Suprapubic skin (tissue), 4 donors: Measurements from ENCODE around the gene SERPINI1. TPM values are rescaled to one million over a fixed set of nuclear protein-coding genes. Genes with fewer than 3 reads are reported as not detected.

Source experiments
- DNase-seq, 2 donors: peaks; one replicate each; pipeline ENCODE4 v3.0.0-alpha.2; 2019; ENCODE audit warnings: low spot score in 2 of 2
- H3K27ac ChIP-seq: fragments of 200-600 bp; sonication (generic); one replicate; pipeline ENCODE4 v1.5.1; 2019
- H3K27me3 ChIP-seq: fragments of 200-600 bp; sonication (generic); one replicate; pipeline ENCODE4 v1.5.1; 2019
- H3K36me3 ChIP-seq: fragments of 200-600 bp; sonication (generic); one replicate; pipeline ENCODE4 v1.5.1; 2019
- H3K4me1 ChIP-seq: fragments of 200-600 bp; sonication (generic); one replicate; pipeline ENCODE4 v1.5.1; 2019
- H3K4me3 ChIP-seq: fragments of 200-600 bp; sonication (generic); one replicate; pipeline ENCODE4 v1.5.1; 2019; ENCODE audit warnings: mild to moderate bottlenecking
- H3K9me3 ChIP-seq: fragments of 200-600 bp; sonication (generic); one replicate; pipeline ENCODE4 v1.5.1; 2019
- CTCF ChIP-seq, 2 donors: fragments of 200-600 bp in 1 of 2; fragments of 450-650 bp in 1 of 2; sonication (generic) in 1 of 2; IDR thresholded peaks; one replicate each; pipeline ENCODE4 v1.5.1; 2016 to 2019; ENCODE audit warnings: antibody characterized with exemption in 2 of 2, mild to moderate bottlenecking in 1 of 2, moderate library complexity in 1 of 2
- EP300 ChIP-seq: sonication (generic); formaldehyde crosslinking; IDR thresholded peaks from one replicate; pipeline ENCODE4 v1.6.1; 2017; ENCODE audit warnings: antibody characterized with exemption
- POLR2A ChIP-seq, 2 donors: fragments of 450-650 bp; IDR thresholded peaks; one replicate each; pipeline ENCODE4 v1.6.1; 2017; ENCODE audit warnings: antibody characterized with exemption in 2 of 2, mild to moderate bottlenecking in 2 of 2, moderate library complexity in 2 of 2
- POLR2AphosphoS5 ChIP-seq, 3 donors: sonication (generic); formaldehyde crosslinking; IDR thresholded peaks; one replicate each; pipeline ENCODE4 v1.6.1; 2017; ENCODE audit warnings: antibody characterized with exemption in 3 of 3
- WGBS: methylation state at CpG from one replicate; pipeline ENCODE4 v1.1.5; 2018; 5-methylcytosine and 5-hydroxymethylcytosine counted together
- total RNA-seq, 4 donors: library from RNA; depleted of rRNA; stranded (reverse); fragments of >200 nt; gene quantifications; one replicate each; pipeline ENCODE4 v1.1.0, GENCODE V29; 2016

Gene SERPINI1
- total RNA-seq, 4 donors from 2014 or later, result 1.6 to 3.0 (median 2.0) TPM

- WGBS, result 28% methylated on average over 3 of the region's 3 CpGs
Observed at GRCh38 chr3:167750272-167750971, 14.9 kb downstream of the SERPINI1 start.

GRCh38 chr3:167754049-167754448, 18.5 kb downstream of the SERPINI1 start:
- Histone ChIP-seq H3K9me3 (no peaks in the 10 kb centered on the region), H3K4me1 (peaks cover 2% of the 10 kb centered on the region), H3K36me3 (no peaks in the 10 kb centered on the region), H3K27me3 (no peaks in the 10 kb centered on the region), H3K27ac (no peak overlapping the region), H3K4me3 (no peak overlapping the region)
- no peak for TF ChIP-seq EP300
- no peak for DNase-seq

More at GRCh38 chr3:167750272-167750971, 14.9 kb downstream of the SERPINI1 start:
- Histone ChIP-seq H3K4me3 (no peak overlapping the region), H3K9me3 (no peaks in the 10 kb centered on the region), H3K27me3 (no peaks in the 10 kb centered on the region), H3K27ac (no peak overlapping the region), H3K4me1 (peaks cover 2% of the 10 kb centered on the region), H3K36me3 (no peaks in the 10 kb centered on the region)
- TF ChIP-seq CTCF (IDR thresholded peaks at IDR 0.05), result no peak
- TF ChIP-seq EP300, result no peak
- no peak for TF ChIP-seq POLR2A (IDR thresholded peaks at IDR 0.05)
- no peak for TF ChIP-seq POLR2AphosphoS5 (IDR thresholded peaks at IDR 0.05)
- no peak for DNase-seq

GRCh38 chr3:167761302-167761701, 25.8 kb downstream of the SERPINI1 start:
- WGBS, result 66% methylated on average over 1 of the region's 1 CpG
- H3K36me3 ChIP-seq, result no peaks in the 10 kb centered on the region
- no peak for DNase-seq
- no peak overlapping the region for H3K4me3 ChIP-seq
- no peaks in the 10 kb centered on the region for H3K9me3 ChIP-seq
- TF ChIP-seq POLR2A (IDR thresholded peaks at IDR 0.05) (no peak), POLR2AphosphoS5 (IDR thresholded peaks at IDR 0.05) (no peak), EP300 (no peak), CTCF (IDR thresholded peaks at IDR 0.05) (no peak)
- no peak overlapping the region for H3K27ac ChIP-seq
- no peaks in the 10 kb centered on the region for H3K4me1 ChIP-seq
- no peaks in the 10 kb centered on the region for H3K27me3 ChIP-seq

GRCh38 chr3:167762296-167762695, 26.8 kb downstream of the SERPINI1 start:
- WGBS, result 66% methylated on average over 2 of the region's 2 CpGs
- Histone ChIP-seq H3K36me3 (no peaks in the 10 kb centered on the region), H3K4me1 (no peaks in the 10 kb centered on the region), H3K9me3 (no peaks in the 10 kb centered on the region), H3K27ac (no peak overlapping the region), H3K4me3 (no peak overlapping the region), H3K27me3 (no peaks in the 10 kb centered on the region)
- TF ChIP-seq POLR2A (IDR thresholded peaks at IDR 0.05) (no peak), EP300 (no peak), POLR2AphosphoS5 (IDR thresholded peaks at IDR 0.05) (no peak), CTCF (IDR thresholded peaks at IDR 0.05) (no peak)
- DNase-seq, result no peak

GRCh38 chr3:167772992-167773391, 37.5 kb downstream of the SERPINI1 start:
- Histone ChIP-seq H3K4me3 (no peak overlapping the region), H3K27me3 (no peaks in the 10 kb centered on the region), H3K27ac (no peak overlapping the region), H3K4me1 (no peaks in the 10 kb centered on the region), H3K9me3 (no peaks in the 10 kb centered on the region), H3K36me3 (no peaks in the 10 kb centered on the region)
- TF ChIP-seq CTCF (IDR thresholded peaks at IDR 0.05) (no peak), POLR2A (IDR thresholded peaks at IDR 0.05) (no peak), POLR2AphosphoS5 (IDR thresholded peaks at IDR 0.05) (no peak), EP300 (no peak)
- DNase-seq, result no peak
- WGBS, result 47% methylated on average over 3 of the region's 3 CpGs

GRCh38 chr3:167773584-167773983, 38.1 kb downstream of the SERPINI1 start:
- H3K27me3 ChIP-seq, result no peaks in the 10 kb centered on the region

More at GRCh38 chr3:167773584-167773983, 38.1 kb downstream of the SERPINI1 start:
- Histone ChIP-seq H3K9me3 (no peaks in the 10 kb centered on the region), H3K4me3 (no peak overlapping the region), H3K27ac (no peak overlapping the region), H3K36me3 (no peaks in the 10 kb centered on the region), H3K4me1 (no peaks in the 10 kb centered on the region)
- TF ChIP-seq CTCF (IDR thresholded peaks at IDR 0.05) (no peak), POLR2AphosphoS5 (IDR thresholded peaks at IDR 0.05) (no peak), EP300 (no peak), POLR2A (IDR thresholded peaks at IDR 0.05) (no peak)
- DNase-seq, result no peak
- 60% methylated on average over 1 of the region's 1 CpG for WGBS
